SK-N-SH (cell line): Measurements from ENCODE around the gene SLC10A7.

Experiments used
- EP300 ChIP-seq, 2 experiments: IDR thresholded peaks; 2 replicates each; pipeline versions ENCODE4 v1.4.0 to v1.6.1; 2012; ENCODE audit warnings: borderline replicate concordance in 1 of 2, low read depth in 1 of 2, low read length in 1 of 2
- FOXJ3 ChIP-seq: sonication (generic); formaldehyde crosslinking; IDR thresholded peaks from 2 replicates; pipeline ENCODE4 v1.5.1; 2020; ENCODE audit warnings: mild to moderate bottlenecking, missing genetic modification reagents
- GABPA ChIP-seq: IDR thresholded peaks from 2 replicates; pipeline ENCODE4 v1.4.0; 2012; ENCODE audit warnings: low read depth, mild to moderate bottlenecking
- JUND ChIP-seq: IDR thresholded peaks from 2 replicates; pipeline ENCODE4 v1.4.0; 2012
- NFIC ChIP-seq: IDR thresholded peaks from 2 replicates; pipeline ENCODE4 v1.4.0; 2012; ENCODE audit warnings: borderline replicate concordance
- NRF1 ChIP-seq: IDR thresholded peaks from 2 replicates; pipeline ENCODE4 v1.6.1; 2012; ENCODE audit warnings: low read depth, mild to moderate bottlenecking, low read length
- POLR2AphosphoS5 ChIP-seq: IDR thresholded peaks from 2 replicates; pipeline ENCODE4 v1.6.1; 2012; ENCODE audit warnings: low read depth, low read length
- RAD21 ChIP-seq: IDR thresholded peaks from 2 replicates; pipeline ENCODE4 v1.6.1; 2012; ENCODE audit warnings: mild to moderate bottlenecking, low read length
- RCOR1 ChIP-seq: fragments of 150-350 bp; IDR thresholded peaks from 2 replicates; pipeline ENCODE4 v1.6.1; 2017; ENCODE audit warnings: antibody characterized with exemption, low read length
- SIN3A ChIP-seq: IDR thresholded peaks from 2 replicates; pipeline ENCODE4 v1.6.1; 2012; ENCODE audit warnings: low read depth, mild to moderate bottlenecking, low read length, moderate library complexity, borderline replicate concordance
- TEAD4 ChIP-seq: IDR thresholded peaks from 2 replicates; pipeline ENCODE4 v1.4.0; 2012; ENCODE audit warnings: mild to moderate bottlenecking, borderline replicate concordance; ENCODE audit not compliant: insufficient read depth
- TF ChIP-seq, protein P1 (sequence below): fragments of 200-600 bp; sonication (generic); IDR thresholded peaks from 2 replicates; pipeline ENCODE4 v1.6.1; 2017; ENCODE audit warnings: antibody characterized with exemption, mild to moderate bottlenecking, moderate library complexity

GRCh38 chr4:146282657-146283056 lies 239.1 kb downstream of the SLC10A7 start:
- no peak for TF ChIP-seq POLR2AphosphoS5
- no peak for TF ChIP-seq NFIC
- TF ChIP-seq SIN3A: no peak
- TF ChIP-seq, protein P1, sequence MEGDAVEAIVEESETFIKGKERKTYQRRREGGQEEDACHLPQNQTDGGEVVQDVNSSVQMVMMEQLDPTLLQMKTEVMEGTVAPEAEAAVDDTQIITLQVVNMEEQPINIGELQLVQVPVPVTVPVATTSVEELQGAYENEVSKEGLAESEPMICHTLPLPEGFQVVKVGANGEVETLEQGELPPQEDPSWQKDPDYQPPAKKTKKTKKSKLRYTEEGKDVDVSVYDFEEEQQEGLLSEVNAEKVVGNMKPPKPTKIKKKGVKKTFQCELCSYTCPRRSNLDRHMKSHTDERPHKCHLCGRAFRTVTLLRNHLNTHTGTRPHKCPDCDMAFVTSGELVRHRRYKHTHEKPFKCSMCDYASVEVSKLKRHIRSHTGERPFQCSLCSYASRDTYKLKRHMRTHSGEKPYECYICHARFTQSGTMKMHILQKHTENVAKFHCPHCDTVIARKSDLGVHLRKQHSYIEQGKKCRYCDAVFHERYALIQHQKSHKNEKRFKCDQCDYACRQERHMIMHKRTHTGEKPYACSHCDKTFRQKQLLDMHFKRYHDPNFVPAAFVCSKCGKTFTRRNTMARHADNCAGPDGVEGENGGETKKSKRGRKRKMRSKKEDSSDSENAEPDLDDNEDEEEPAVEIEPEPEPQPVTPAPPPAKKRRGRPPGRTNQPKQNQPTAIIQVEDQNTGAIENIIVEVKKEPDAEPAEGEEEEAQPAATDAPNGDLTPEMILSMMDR: no peak
- no peak for TF ChIP-seq NRF1
- TF ChIP-seq JUND: no peak
- TF ChIP-seq RCOR1: no peak
- no peak for TF ChIP-seq GABPA
- TF ChIP-seq TEAD4: no peak
- no peak for TF ChIP-seq EP300 (IDR thresholded peaks at IDR 0.05; ENCODE audit: borderline replicate concordance in 1 of 2, low read depth in 1 of 2, low read length in 1 of 2)
- TF ChIP-seq FOXJ3: no peak
- no peak for TF ChIP-seq RAD21
